Measurements from ENCODE around the gene YIPF5. TPM values are rescaled to one million over a fixed set of nuclear protein-coding genes. Genes with fewer than 3 reads are reported as not detected.

The YIPF5 gene
- total RNA-seq, 2 donors from 2014 or later, result 46.8 to 54.0 TPM

- no peak overlapping the region for H3K4me3 ChIP-seq (ENCODE audit: low read length)
- no peak for DNase-seq
- TF ChIP-seq CTCF (conservative IDR thresholded peaks at IDR 0.05), result no peak
- Mint-ChIP-seq H3K27ac (no peak overlapping the region), H3K4me3 (no peak overlapping the region), H3K4me1 (peaks cover 17% of the 10 kb centered on the region), H3K9me3 (no peaks in the 10 kb centered on the region), H3K27me3 (ENCODE audit: insufficient read depth) (peaks cover 32% of the 10 kb centered on the region), H3K36me3 (ENCODE audit: low read depth) (no peaks in the 10 kb centered on the region)
- no peak overlapping the region for H3K27ac ChIP-seq (ENCODE audit: low read depth, low read length)
- no peaks in the 10 kb centered on the region for H3K36me3 ChIP-seq (ENCODE audit: control insufficient read depth, insufficient read depth, low read length)
- H3K9me3 ChIP-seq (ENCODE audit: control insufficient read depth, low read length), result no peaks in the 10 kb centered on the region
- peaks cover 25% of the 10 kb centered on the region for H3K27me3 ChIP-seq (ENCODE audit: control insufficient read depth, insufficient read depth, low read length, poor library complexity, severe bottlenecking)
- H3K4me1 ChIP-seq (ENCODE audit: control insufficient read depth, insufficient read depth, low read length), result no peaks in the 10 kb centered on the region
- H3K9ac ChIP-seq (ENCODE audit: extremely low read depth, low read length, poor library complexity, severe bottlenecking), result no peak overlapping the region
- WGBS, 2 experiments (ENCODE audit: insufficient coverage in 1 of 2, insufficient read length in 1 of 2), result 83 to 94% methylated on average over 9 of the region's 10 CpGs
Measured at GRCh38 chr5:144202072-144202471, 31.6 kb upstream of the YIPF5 start.

GRCh38 chr5:144201588-144201987 is 31.1 kb upstream of the YIPF5 start:
- no peaks in the 10 kb centered on the region for H3K9me3 Mint-ChIP-seq
- peaks cover 27% of the 10 kb centered on the region for H3K27me3 Mint-ChIP-seq (ENCODE audit: insufficient read depth)
- Histone ChIP-seq H3K9ac (ENCODE audit: extremely low read depth, low read length, poor library complexity, severe bottlenecking) (no peak overlapping the region), H3K4me1 (ENCODE audit: control insufficient read depth, insufficient read depth, low read length) (no peaks in the 10 kb centered on the region), H3K36me3 (ENCODE audit: control insufficient read depth, insufficient read depth, low read length) (no peaks in the 10 kb centered on the region), H3K27ac (ENCODE audit: low read depth, low read length) (no peak overlapping the region), H3K9me3 (ENCODE audit: control insufficient read depth, low read length) (no peaks in the 10 kb centered on the region), H3K27me3 (ENCODE audit: control insufficient read depth, insufficient read depth, low read length, poor library complexity, severe bottlenecking) (peaks cover 20% of the 10 kb centered on the region), H3K4me3 (ENCODE audit: low read length) (no peak overlapping the region)
- H3K4me3 Mint-ChIP-seq, result no peak overlapping the region
- peaks cover 17% of the 10 kb centered on the region for H3K4me1 Mint-ChIP-seq
- DNase-seq, result no peak
- no peak overlapping the region for H3K27ac Mint-ChIP-seq
- no peaks in the 10 kb centered on the region for H3K36me3 Mint-ChIP-seq (ENCODE audit: low read depth)
- WGBS, 2 experiments (ENCODE audit: insufficient coverage in 1 of 2, insufficient read length in 1 of 2), result 83 to 90% methylated on average over 3 to 5 of the region's 5 CpGs
- TF ChIP-seq CTCF (conservative IDR thresholded peaks at IDR 0.05), result no peak

GRCh38 chr5:144198386-144198785 is 27.9 kb upstream of the YIPF5 start:
- Histone ChIP-seq H3K27ac (ENCODE audit: low read depth, low read length) (no peak overlapping the region), H3K27me3 (ENCODE audit: control insufficient read depth, insufficient read depth, low read length, poor library complexity, severe bottlenecking) (no peaks in the 10 kb centered on the region), H3K4me3 (ENCODE audit: low read length) (no peak overlapping the region), H3K4me1 (ENCODE audit: control insufficient read depth, insufficient read depth, low read length) (no peaks in the 10 kb centered on the region), H3K9ac (ENCODE audit: extremely low read depth, low read length, poor library complexity, severe bottlenecking) (no peak overlapping the region), H3K36me3 (ENCODE audit: control insufficient read depth, insufficient read depth, low read length) (no peaks in the 10 kb centered on the region), H3K9me3 (ENCODE audit: control insufficient read depth, low read length) (no peaks in the 10 kb centered on the region)
- Mint-ChIP-seq H3K36me3 (ENCODE audit: low read depth) (no peaks in the 10 kb centered on the region), H3K27ac (no peak overlapping the region), H3K4me3 (no peak overlapping the region), H3K9me3 (no peaks in the 10 kb centered on the region), H3K4me1 (peaks cover 10% of the 10 kb centered on the region), H3K27me3 (ENCODE audit: insufficient read depth) (peaks cover 5% of the 10 kb centered on the region)
- DNase-seq, result no peak
- no peak for TF ChIP-seq CTCF (conservative IDR thresholded peaks at IDR 0.05)
- WGBS, 2 experiments (ENCODE audit: insufficient coverage in 1 of 2, insufficient read length in 1 of 2), result 93 to 97% methylated on average over 2 to 3 of the region's 3 CpGs

Measured in endodermal cell (in vitro differentiated cells).